Posterior vena cava (tissue), 2 donors: ENCODE data around the gene CDC40. TPM values are rescaled to one million over a fixed set of nuclear protein-coding genes. Genes with fewer than 3 reads are reported as not detected.
"Not testable (repeated sequence)": the region's sequence is repeated elsewhere in the genome, so short reads cannot be mapped to it uniquely, and the experiment has no call there.

Source experiments
- DNase-seq: peaks from one replicate; pipeline ENCODE4 v3.0.0-alpha.2; 2020; ENCODE audit warnings: low spot score
- intact Hi-C, 2 donors: fragments of 100-400 bp; cut with DNase I; formaldehyde crosslinking; loops; one replicate each; pipeline versions ENCODE4 v1.14.1 to v1.14.2; 2022 to 2023
- total RNA-seq, 2 donors: library from RNA; stranded (reverse); fragmentation: NEBNext Ultra II Directional; extraction: Animal tissue kit (Norgen Biotek cat#: 25700); gene quantifications; one replicate each; pipeline ENCODE4 v1.2.1, GENCODE V29; 2021
- donor health status: DM: yes; HTN: yes; CAD: no.
- donor health status: DM: yes; HTN: yes; CAD: no.

CDC40 gene
- total RNA-seq, 2 donors from 2014 or later: 19.5 to 20.0 TPM

DNA sequence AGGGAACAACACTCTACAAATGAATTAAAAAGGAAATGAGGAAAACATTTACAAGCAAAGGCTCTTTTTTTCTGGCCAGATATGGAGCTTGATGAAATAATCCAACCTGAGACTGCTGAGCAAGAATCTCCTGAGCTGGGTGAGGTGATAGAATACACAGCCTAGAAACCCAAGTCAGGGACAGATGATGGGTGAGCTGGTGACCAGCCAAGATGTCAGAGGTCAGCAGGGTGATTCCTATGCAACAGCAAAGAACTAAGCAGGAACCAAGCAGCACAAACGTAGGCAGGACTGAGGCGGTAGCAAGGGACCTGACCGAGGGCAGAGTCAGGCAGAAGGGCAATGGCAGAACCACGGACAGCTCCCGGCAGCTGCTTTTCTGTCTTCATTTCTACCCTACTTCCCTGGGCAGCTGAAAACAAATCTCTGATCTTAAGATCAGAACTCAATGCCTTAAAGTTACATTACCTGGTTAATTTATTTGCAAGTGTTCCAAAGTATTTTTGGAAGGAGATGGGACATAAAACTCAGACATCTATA lies 75.1 kb downstream of the CDC40 start:
- intact Hi-C loops: no loop called here
- no peak for DNase-seq

DNA sequence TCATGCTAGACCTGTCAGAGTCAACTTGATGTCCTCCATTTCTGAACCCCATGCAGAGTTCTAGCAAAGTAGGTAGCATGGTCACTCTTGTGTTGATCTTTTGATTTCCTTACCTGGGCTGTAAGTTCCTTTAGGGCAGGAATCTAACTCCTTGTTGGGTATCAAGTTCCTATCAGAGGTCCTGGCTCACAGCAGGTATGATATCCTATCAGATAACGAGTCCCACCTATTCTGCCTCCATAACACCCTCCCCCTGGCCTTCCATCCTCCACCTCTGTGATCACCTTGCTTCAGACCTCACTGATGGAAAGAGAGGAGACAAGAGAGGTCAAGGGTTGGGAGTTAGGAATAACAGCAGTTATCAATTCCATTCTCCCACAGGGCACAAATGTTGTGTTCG lies 76.1 kb downstream of the CDC40 start:
- no peak for DNase-seq
- intact Hi-C loops: no loop called here

DNA sequence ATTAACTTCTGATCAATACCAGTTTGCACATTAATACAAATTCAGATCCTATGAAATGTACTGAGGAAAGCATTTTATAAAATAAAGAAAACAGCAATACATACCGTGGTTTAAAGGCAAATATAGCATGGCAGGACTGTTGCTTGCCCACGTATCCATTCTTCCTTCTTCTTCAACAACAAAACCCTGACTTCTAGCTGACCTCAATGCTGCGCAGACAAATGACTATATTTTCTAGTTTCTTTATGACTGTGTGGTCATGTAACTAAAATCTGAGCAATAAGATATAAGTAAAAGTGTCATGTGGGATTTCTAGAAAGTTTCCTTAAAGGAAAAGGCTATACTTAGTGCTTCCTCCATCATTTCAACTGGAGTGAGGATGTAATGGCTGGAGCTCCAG lies 85.0 kb downstream of the CDC40 start:
- DNase-seq: no peak
- intact Hi-C loops: no loop called here

DNA sequence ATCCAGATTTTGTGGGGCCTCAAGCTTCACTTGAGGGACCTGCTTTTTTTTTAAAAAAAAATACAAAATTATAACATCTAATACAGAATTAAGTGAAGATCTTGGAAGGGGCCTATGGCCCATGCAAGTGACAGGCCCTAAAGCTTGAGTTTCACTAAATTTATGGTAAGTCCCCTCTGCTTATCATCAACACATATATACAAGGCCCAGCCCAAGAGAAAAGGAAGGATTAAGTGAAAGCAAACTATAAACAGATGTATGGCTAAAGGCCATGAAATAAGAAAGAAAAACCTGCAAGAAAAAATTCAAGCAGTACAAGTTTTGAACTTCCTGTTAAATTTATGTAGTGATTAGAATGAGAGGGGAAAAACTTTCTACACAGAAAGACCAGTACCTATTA lies 86.8 kb downstream of the CDC40 start:
- no peak for DNase-seq
- intact Hi-C loops: no loop called here

DNA sequence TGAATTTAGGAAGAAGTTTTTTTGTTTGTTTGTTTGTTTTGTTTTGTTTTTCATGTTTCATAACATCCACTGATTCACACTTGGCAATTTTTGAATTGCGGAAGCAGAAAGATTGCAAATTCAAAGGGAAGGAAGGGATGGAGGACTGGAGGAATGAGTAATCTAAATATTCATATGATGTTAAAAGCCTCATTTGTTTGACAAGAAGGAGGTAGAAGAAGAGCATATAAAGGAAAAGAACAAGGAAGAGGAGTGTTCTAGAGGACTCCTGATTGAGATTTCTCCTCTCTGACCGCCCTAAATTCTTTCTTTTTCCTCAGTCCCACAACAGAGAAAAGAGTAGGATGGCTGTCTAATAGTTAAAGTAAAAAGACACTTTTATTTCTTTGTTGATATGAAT lies 89.4 kb downstream of the CDC40 start:
- intact Hi-C loops: no loop called here
- no peak for DNase-seq

DNA sequence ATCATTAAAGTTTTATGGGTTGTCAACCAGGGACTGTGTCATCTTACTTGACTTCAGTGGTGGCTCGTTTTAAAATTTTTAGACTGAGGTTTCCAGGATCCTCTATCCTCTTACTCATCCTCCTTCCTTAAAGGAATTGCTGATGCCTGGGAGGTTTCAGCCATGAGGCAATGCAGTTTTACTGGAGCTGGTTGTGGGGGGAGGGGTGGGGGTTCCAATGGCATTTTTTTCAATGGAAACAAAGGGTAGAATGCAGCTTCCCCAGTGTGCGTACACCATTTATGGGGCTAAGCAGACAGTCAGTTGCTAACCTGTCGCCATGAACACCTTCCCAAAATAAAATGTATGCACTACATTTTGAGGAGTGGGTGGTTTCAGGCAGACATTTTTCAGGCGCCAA lies 89.9 kb downstream of the CDC40 start:
- intact Hi-C loops: no loop called here

DNA sequence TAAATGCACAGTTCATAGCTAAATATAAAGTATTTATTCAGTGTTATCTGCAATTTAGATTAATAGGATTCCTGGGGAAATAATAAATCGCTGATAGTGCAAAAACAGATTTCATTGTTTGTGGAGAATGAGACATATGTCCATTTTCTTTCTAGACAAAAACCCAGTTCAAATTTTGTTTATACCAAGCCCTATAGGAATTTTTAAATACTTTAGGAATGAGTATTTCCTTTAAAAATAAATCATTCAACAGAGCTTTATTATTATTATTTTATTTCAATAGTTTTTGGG lies 91.5 kb downstream of the CDC40 start:
- intact Hi-C loops: no loop called here

More for the DNA sequence above, 89.9 kb downstream of the CDC40 start:
- no peak for DNase-seq

DNA sequence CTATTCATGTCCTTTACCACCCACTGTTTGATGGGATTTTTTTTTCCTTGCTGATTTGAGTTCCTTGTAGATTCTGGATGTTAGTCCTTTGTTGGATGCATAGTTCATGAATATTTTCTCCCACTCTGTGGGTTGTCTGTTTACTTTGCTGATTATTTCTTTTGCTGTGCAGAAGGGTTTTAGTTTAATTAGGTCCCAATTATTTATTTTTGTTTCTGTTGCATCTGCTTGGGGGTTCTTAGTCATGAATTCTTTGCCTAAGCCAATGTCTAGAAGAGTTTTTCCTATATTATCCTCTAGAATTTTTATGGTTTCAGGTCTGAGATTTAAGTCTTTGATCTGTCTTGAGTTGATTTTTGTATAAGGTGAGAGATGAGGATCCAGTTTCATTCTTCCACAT lies 92.6 kb downstream of the CDC40 start:
- intact Hi-C loops, DNase-seq: not testable (repeated sequence)

More for the DNA sequence above, 91.5 kb downstream of the CDC40 start:
- no peak for DNase-seq

DNA sequence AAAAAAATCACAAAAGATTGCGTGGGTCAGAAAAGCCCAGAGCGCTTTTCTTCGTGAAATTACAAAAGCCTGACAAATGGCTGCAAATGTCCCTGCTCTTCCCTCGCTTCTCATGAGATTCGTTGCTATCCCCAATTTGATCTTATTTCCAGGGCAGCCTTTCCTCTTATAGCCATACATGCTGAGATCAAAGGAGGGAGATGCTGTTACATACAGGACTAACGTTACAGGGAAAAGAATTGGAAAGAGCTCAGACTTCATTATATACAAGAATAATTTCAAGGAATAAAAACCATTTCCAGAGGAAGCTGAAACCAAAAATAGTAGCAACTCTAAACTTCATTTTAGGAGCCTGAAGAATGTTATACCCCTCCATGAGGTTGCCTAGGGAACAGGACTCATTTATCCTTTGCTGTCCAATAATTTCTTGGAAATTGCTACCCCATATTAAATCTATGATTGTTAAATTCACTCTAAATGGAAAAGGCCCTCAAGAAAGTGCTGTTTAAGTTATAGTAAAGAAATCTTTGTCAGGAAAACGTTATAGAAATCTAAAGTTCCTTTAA lies 97.0 kb downstream of the CDC40 start:
- intact Hi-C loops: no loop called here
- no peak for DNase-seq

Other genes with a start within 250 kb of the CDC40 start
- gene GPR6, start 202.1 kb upstream of the CDC40 start, total RNA-seq: not detected
- gene WASF1, start 757 bp upstream of the CDC40 start, total RNA-seq: 10 to 100 TPM; 11.0 to 13.7 TPM
- gene METTL24, start 177.9 kb downstream of the CDC40 start, total RNA-seq: 10 to 100 TPM; 12.0 to 17.2 TPM
- gene DDO, start 235.1 kb downstream of the CDC40 start, total RNA-seq: 1 to 10 TPM; 1.9 to 2.7 TPM